Stimulated activated naive CD4-positive, alpha-beta T cell treated with Interleukin-2 at 50 U/mL for 16 hours (primary cell): ENCODE data around the gene RYK.
"Not testable (repeated sequence)": the region's sequence is repeated elsewhere in the genome, so short reads cannot be mapped to it uniquely, and the experiment has no call there.

Source experiments
- DNase-seq: peaks from one replicate; lab custom pipeline; 2025; lab: John Stamatoyannopoulos, UW

RYK gene

GRCh38 chr3:134216191-134216764, 34.4 kb downstream of the RYK start:
- no peak for DNase-seq

GRCh38 chr3:134214239-134214638, 36.4 kb downstream of the RYK start:
- no peak for DNase-seq

GRCh38 chr3:134212967-134213665, 37.5 kb downstream of the RYK start:
- peak; percentile 78 for DNase-seq

GRCh38 chr3:134211797-134212196, 38.9 kb downstream of the RYK start:
- no peak for DNase-seq

GRCh38 chr3:134205451-134205850, 45.2 kb downstream of the RYK start:
- DNase-seq: no peak

- no peak for DNase-seq
Measured at GRCh38 chr3:134201201-134202130, 49.2 kb downstream of the RYK start.

GRCh38 chr3:134199880-134200279, 50.8 kb downstream of the RYK start:
- not testable (repeated sequence) for DNase-seq

- DNase-seq: no peak
Measured at GRCh38 chr3:134199240-134199639, 51.4 kb downstream of the RYK start.

- no peak for DNase-seq
Measured at GRCh38 chr3:134198414-134198813, 52.2 kb downstream of the RYK start.

GRCh38 chr3:134197681-134198261, 52.9 kb downstream of the RYK start:
- DNase-seq: no peak

GRCh38 chr3:134194247-134194646, 56.4 kb downstream of the RYK start:
- no peak for DNase-seq

- no peak for DNase-seq
Measured at GRCh38 chr3:134190250-134190649, 60.4 kb downstream of the RYK start.

- no peak for DNase-seq
Measured at GRCh38 chr3:134189849-134190248, 60.8 kb downstream of the RYK start.

GRCh38 chr3:134186391-134186790, 64.3 kb downstream of the RYK start:
- DNase-seq: no peak

- no peak for DNase-seq
Measured at GRCh38 chr3:134180761-134181160, 69.9 kb downstream of the RYK start.

- no peak for DNase-seq
Measured at GRCh38 chr3:134179508-134179907, 71.2 kb downstream of the RYK start.

GRCh38 chr3:134163096-134163495, 87.6 kb downstream of the RYK start:
- no peak for DNase-seq

- DNase-seq: no peak
Measured at GRCh38 chr3:134161898-134162615, 88.6 kb downstream of the RYK start.

GRCh38 chr3:134155446-134155845, 95.2 kb downstream of the RYK start:
- no peak for DNase-seq

GRCh38 chr3:134153761-134154160, 96.9 kb downstream of the RYK start:
- no peak for DNase-seq

GRCh38 chr3:134150476-134150875, 100.2 kb downstream of the RYK start:
- no peak for DNase-seq

- DNase-seq: no peak
Measured at GRCh38 chr3:134149286-134149685, 101.4 kb downstream of the RYK start.
